Adipocyte (in vitro differentiated cells): ENCODE measurements around the gene KIFAP3.
A peak's percentile ranks its signal among the peaks of the same experiment; 100 is the strongest.
"Not testable (repeated sequence)": the region's sequence is repeated elsewhere in the genome, so short reads cannot be mapped to it uniquely, and the experiment has no call there.

ENCODE experiments used
- DNase-seq: peaks from one replicate; pipeline ENCODE4 v3.0.0-alpha.2; 2015; ENCODE audit warnings: low read depth
- H3K27me3 ChIP-seq: replicated peaks from 2 replicates; pipeline ENCODE4 v1.7.0; 2013; ENCODE audit warnings: mild to moderate bottlenecking, low read length, moderate library complexity; ENCODE audit not compliant: control insufficient read depth, insufficient read depth
- H3K36me3 ChIP-seq: 2 replicates; pipeline ENCODE4 v1.7.0; 2013; ENCODE audit warnings: low read length, mild to moderate bottlenecking, moderate library complexity; ENCODE audit not compliant: control insufficient read depth, insufficient read depth, severe bottlenecking
- H3K4me1 ChIP-seq: 2 replicates; pipeline ENCODE4 v1.7.0; 2013; ENCODE audit warnings: mild to moderate bottlenecking, low read length, moderate library complexity; ENCODE audit not compliant: control insufficient read depth, insufficient read depth
- H3K4me3 ChIP-seq: 2 replicates; pipeline ENCODE4 v1.7.0; 2013; ENCODE audit warnings: mild to moderate bottlenecking, low read length, moderate library complexity
- H3K9ac ChIP-seq: 2 replicates; pipeline ENCODE4 v1.7.0; 2013; ENCODE audit warnings: mild to moderate bottlenecking, low read length, moderate library complexity
- H3K9me3 ChIP-seq: 2 replicates; pipeline ENCODE4 v1.7.0; 2013; ENCODE audit warnings: mild to moderate bottlenecking, low read length, moderate library complexity; ENCODE audit not compliant: control insufficient read depth

KIFAP3 gene

GRCh38 chr1:170012920-170013319 is 61.6 kb downstream of the KIFAP3 start:
- Histone ChIP-seq H3K4me1 (peaks cover 8% of the 10 kb centered on the region), H3K9me3 (no peaks in the 10 kb centered on the region), H3K9ac (no peak overlapping the region), H3K36me3 (peaks cover 31% of the 10 kb centered on the region), H3K4me3 (no peak overlapping the region), H3K27me3 (no peaks in the 10 kb centered on the region)
- no peak for DNase-seq

GRCh38 chr1:170010443-170010842 is 64.1 kb downstream of the KIFAP3 start:
- Histone ChIP-seq H3K4me3 (no peak overlapping the region), H3K9ac (no peak overlapping the region), H3K36me3 (peaks cover 18% of the 10 kb centered on the region), H3K4me1 (peaks cover 8% of the 10 kb centered on the region), H3K9me3 (no peaks in the 10 kb centered on the region), H3K27me3 (no peaks in the 10 kb centered on the region)
- peak; percentile 93 for DNase-seq

DNA sequence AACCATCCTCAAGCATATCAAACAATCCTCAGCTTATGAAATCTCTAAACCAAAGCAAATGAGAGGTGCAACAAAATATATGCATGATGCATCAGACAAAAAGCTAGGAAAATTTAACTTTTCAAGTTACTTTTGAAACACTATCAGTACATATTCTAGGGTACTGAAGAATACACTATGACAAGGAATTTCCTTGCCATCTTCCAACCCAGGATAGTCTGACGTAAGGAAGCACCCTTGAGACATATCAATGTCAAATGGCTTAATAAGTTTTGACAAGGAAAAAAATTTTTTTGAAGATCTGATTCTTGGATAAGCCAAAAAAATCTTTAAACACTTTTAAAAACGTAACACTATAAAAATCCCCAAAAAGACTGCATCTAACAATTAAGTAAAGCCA is 64.9 kb downstream of the KIFAP3 start:
- Histone ChIP-seq H3K4me1 (peaks cover 8% of the 10 kb centered on the region), H3K36me3 (peaks cover 9% of the 10 kb centered on the region), H3K27me3 (no peaks in the 10 kb centered on the region), H3K9me3 (no peaks in the 10 kb centered on the region), H3K9ac (no peak overlapping the region), H3K4me3 (no peak overlapping the region)
- DNase-seq, result no peak

- not testable (repeated sequence) for H3K4me1 ChIP-seq, H3K36me3 ChIP-seq, H3K9me3 ChIP-seq, H3K9ac ChIP-seq, H3K4me3 ChIP-seq, H3K27me3 ChIP-seq, DNase-seq
These were observed 65.8 kb downstream of the KIFAP3 start for GRCh38 chr1:170008745-170009144.

GRCh38 chr1:170003270-170003835 is 71.1 kb downstream of the KIFAP3 start:
- not testable (repeated sequence) for H3K9me3 ChIP-seq, DNase-seq, H3K9ac ChIP-seq, H3K27me3 ChIP-seq, H3K36me3 ChIP-seq, H3K4me3 ChIP-seq
- peaks cover 22% of the 10 kb centered on the region for H3K4me1 ChIP-seq

- no peaks in the 10 kb centered on the region for H3K36me3 ChIP-seq
- peaks cover 28% of the 10 kb centered on the region for H3K4me1 ChIP-seq
- H3K9ac ChIP-seq, result no peak overlapping the region
- no peaks in the 10 kb centered on the region for H3K9me3 ChIP-seq
- no peak overlapping the region for H3K4me3 ChIP-seq
- no peaks in the 10 kb centered on the region for H3K27me3 ChIP-seq
- no peak for DNase-seq
These were observed 73.2 kb downstream of the KIFAP3 start for GRCh38 chr1:170001266-170001665.

DNA sequence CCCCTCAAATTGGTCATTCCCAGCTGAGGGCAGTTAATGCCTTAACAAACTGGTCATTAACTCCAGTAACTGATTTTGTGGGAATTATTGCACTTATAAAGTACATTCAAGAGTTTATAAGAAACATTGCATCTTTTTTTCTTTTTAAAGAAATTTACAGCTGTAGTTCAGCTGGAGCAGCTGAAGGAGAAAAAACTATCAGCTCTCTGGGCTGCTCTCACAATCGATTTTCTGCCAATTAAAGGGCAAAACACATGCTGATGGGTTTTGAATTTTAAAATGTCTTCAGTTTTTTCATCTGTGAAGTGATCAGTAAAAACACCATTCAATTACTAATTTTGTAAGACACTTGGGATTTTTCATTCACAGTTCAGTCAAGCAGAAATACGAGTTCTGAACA is 74.7 kb downstream of the KIFAP3 start:
- no peaks in the 10 kb centered on the region for H3K9me3 ChIP-seq
- no peak overlapping the region for H3K4me3 ChIP-seq
- H3K36me3 ChIP-seq, result no peaks in the 10 kb centered on the region
- H3K4me1 ChIP-seq, result peaks cover 28% of the 10 kb centered on the region
- H3K27me3 ChIP-seq, result no peaks in the 10 kb centered on the region
- no peak for DNase-seq
- H3K9ac ChIP-seq, result peak overlapping the region; percentile 1

- Histone ChIP-seq H3K36me3 (no peaks in the 10 kb centered on the region), H3K4me1 (peaks cover 28% of the 10 kb centered on the region), H3K9me3 (no peaks in the 10 kb centered on the region), H3K4me3 (no peak overlapping the region), H3K27me3 (no peaks in the 10 kb centered on the region), H3K9ac (no peak overlapping the region)
- DNase-seq, result peak; percentile 52
These were observed 75.2 kb downstream of the KIFAP3 start for GRCh38 chr1:169999331-169999741.

DNA sequence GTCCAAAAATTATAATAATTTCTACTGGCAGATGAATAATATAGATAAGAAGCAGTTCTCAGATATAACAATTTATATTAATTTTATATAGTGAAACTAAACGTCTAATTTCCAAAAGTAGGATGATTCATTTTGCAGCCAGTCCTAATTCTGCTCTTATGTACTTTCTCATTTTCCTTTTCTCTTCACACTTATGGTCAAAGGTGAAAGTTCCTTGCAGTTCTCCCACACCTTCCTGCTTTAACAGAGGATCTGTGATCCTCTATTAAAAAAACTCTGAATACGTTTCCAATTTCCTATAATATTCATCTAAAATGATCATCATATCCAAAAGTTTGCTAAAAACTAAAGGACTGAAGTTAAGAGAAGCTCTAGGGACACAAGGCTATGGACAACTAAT is 78.5 kb downstream of the KIFAP3 start:
- no peak overlapping the region for H3K9ac ChIP-seq
- H3K4me1 ChIP-seq, result peaks cover 24% of the 10 kb centered on the region
- no peak for DNase-seq
- no peak overlapping the region for H3K4me3 ChIP-seq
- no peaks in the 10 kb centered on the region for H3K27me3 ChIP-seq
- no peaks in the 10 kb centered on the region for H3K9me3 ChIP-seq
- H3K36me3 ChIP-seq, result no peaks in the 10 kb centered on the region

DNA sequence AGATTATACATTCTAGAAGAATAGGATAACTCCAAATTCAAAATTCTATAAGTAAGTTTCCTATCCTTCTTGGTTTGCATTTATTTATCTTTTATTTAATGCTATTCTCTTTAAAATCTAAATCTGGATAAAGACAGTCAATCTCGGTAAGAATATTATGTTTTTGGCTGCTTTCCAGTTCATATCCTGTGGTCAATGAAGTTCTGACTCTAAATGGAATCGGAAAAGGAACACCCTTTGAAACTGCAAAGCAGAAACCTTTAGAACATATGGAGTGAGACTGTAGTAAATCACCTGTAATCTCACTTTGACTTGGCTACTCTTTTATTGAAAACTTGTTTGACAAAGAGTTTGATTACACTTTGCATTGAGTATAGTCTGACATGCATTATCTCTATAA is 85.2 kb downstream of the KIFAP3 start:
- DNase-seq, result no peak
- Histone ChIP-seq H3K4me3 (no peak overlapping the region), H3K9ac (no peak overlapping the region), H3K27me3 (no peaks in the 10 kb centered on the region), H3K4me1 (no peaks in the 10 kb centered on the region), H3K9me3 (no peaks in the 10 kb centered on the region), H3K36me3 (no peaks in the 10 kb centered on the region)

GRCh38 chr1:169985757-169986156 is 88.7 kb downstream of the KIFAP3 start:
- no peak for DNase-seq
- Histone ChIP-seq H3K36me3 (peaks cover 18% of the 10 kb centered on the region), H3K27me3 (no peaks in the 10 kb centered on the region), H3K9me3 (no peaks in the 10 kb centered on the region), H3K9ac (no peak overlapping the region), H3K4me3 (no peak overlapping the region), H3K4me1 (no peaks in the 10 kb centered on the region)

DNA sequence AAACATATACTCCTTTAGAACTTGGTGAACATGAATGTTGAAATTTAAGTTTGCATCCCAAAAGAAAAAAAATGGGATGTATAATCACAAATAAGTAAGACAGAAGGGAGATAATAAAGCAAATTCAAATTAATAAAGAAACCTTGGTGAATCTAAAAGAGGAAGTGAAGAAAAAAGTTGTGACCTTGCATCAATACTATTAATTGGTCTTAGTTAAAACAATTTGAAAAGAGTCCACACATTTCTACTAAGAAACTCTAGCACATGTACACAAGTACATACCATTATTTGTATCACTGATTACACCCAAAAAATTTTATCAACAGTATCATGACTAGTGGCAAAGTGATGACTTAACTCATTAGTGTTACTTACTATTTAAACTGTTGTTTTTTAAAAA is 100.4 kb downstream of the KIFAP3 start:
- Histone ChIP-seq H3K9ac (no peak overlapping the region), H3K36me3 (peaks cover 16% of the 10 kb centered on the region), H3K4me1 (no peaks in the 10 kb centered on the region), H3K27me3 (no peaks in the 10 kb centered on the region), H3K9me3 (no peaks in the 10 kb centered on the region), H3K4me3 (no peak overlapping the region)
- DNase-seq, result no peak
